SH-SY5Y (cell line): ENCODE data around the gene LRRC4B.

Experiments used
- GATA2 ChIP-seq: IDR thresholded peaks from 2 replicates; pipeline ENCODE4 v1.6.1; 2011; ENCODE audit warnings: mild to moderate bottlenecking, low read depth, low read length
- GATA3 ChIP-seq: IDR thresholded peaks from 2 replicates; pipeline ENCODE4 v1.6.1; 2011; ENCODE audit warnings: low read depth, mild to moderate bottlenecking, low read length, moderate library complexity

DNA sequence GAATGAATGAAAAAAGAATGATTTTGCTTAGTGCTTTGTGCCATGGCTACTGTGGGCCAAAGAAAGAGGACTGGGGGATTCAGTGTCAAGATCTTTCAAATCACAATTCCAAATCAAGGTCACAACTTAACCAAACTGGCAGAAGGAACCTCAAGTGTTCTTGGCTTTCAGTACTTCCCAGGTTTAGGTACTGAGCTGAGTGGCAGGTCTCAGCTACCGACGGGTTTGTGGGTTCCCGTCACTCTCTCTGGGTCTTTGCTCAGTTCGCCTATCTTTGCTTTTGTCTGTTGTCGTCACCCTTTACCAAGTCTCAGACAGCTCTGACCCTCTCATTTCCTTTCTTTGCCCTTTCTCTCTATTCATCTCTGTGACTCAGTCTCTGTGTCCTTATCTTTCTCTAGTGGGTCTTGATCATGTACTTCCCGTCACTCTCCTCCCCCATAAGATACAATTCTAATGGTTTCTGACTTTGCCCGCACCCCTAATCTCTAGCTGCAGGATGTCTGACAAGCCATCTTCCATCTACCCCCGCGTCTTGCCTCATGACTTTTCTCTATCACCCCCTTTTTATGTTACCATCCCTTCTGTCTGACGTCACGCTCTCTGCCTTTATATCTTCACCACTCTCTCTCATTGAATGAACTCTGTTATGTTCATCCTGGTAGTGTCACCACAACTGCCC is 33.3 kb upstream of the LRRC4B start:
- TF ChIP-seq GATA3 (no peak), GATA2 (no peak)
